OCI-LY7 (cell line): ENCODE results near the gene CDSN. TPM values are rescaled to one million over a fixed set of nuclear protein-coding genes. Genes with fewer than 3 reads are reported as not detected.

Experiments
- BruUV-seq: library from RNA; stranded (reverse); fragments of 400-500 nt; replicated peaks from 2 replicates; lab custom pipeline; 2021; lab: Mats Ljungman, UMichigan
- CTCF ChIA-PET: fragments of 300-600 bp; sonication (Branson Sonifier 250); formaldehyde crosslinking; loops from one replicate; lab custom pipeline; 2022; ENCODE audit warnings: antibody characterized with exemption; ENCODE audit not compliant: unreplicated experiment; lab: Charles Lee
- POLR2A ChIA-PET: fragments of 300-600 bp; sonication (Branson Sonifier 250); formaldehyde crosslinking; loops from one replicate; lab custom pipeline; 2022; ENCODE audit warnings: antibody characterized with exemption; lab: Charles Lee
- DNase-seq: peaks from one replicate; pipeline ENCODE4 v3.0.0-alpha.2; 2015; ENCODE audit warnings: low spot score
- H2AFZ ChIP-seq: fragments of 200-600 bp; sonication (generic), shearing (Covaris generic); 2 replicates; pipeline ENCODE4 v1.6.1; 2014; ENCODE audit warnings: mild to moderate bottlenecking, antibody characterized with exemption, low read length, moderate library complexity
- H3K27ac ChIP-seq: fragments of 200-600 bp; sonication (generic); 2 replicates; pipeline ENCODE4 v1.5.1; 2014; ENCODE audit warnings: mixed run types, low read depth, mild to moderate bottlenecking, moderate library complexity, low read length, inconsistent platforms; ENCODE audit not compliant: poor library complexity, severe bottlenecking
- H3K36me3 ChIP-seq: fragments of 200-600 bp; sonication (generic); 2 replicates; pipeline ENCODE4 v1.6.1; 2014; ENCODE audit warnings: mild to moderate bottlenecking, antibody characterized with exemption, low read length, moderate library complexity, mixed read lengths; ENCODE audit not compliant: insufficient read depth
- H3K4me1 ChIP-seq: fragments of 200-600 bp; sonication (generic); 2 replicates; pipeline ENCODE4 v1.5.1; 2014; ENCODE audit warnings: mild to moderate bottlenecking, low read length; ENCODE audit not compliant: insufficient read depth, poor library complexity, severe bottlenecking
- H3K4me2 ChIP-seq: fragments of 200-600 bp; sonication (generic); 2 replicates; pipeline ENCODE4 v1.6.1; 2014; ENCODE audit warnings: mild to moderate bottlenecking, low read length
- H3K4me3 ChIP-seq: fragments of 200-600 bp; sonication (generic); 2 replicates; pipeline ENCODE4 v1.5.1; 2014; ENCODE audit warnings: mild to moderate bottlenecking, low read depth, low read length; ENCODE audit not compliant: poor library complexity, severe bottlenecking
- H3K79me2 ChIP-seq: fragments of 200-600 bp; sonication (generic); 2 replicates; pipeline ENCODE4 v1.6.1; 2016; ENCODE audit warnings: low read depth, mild to moderate bottlenecking, low read length, moderate library complexity, mixed read lengths; ENCODE audit not compliant: insufficient read depth
- H3K9me2 ChIP-seq: fragments of 200-600 bp; sonication (generic); 2 replicates; pipeline ENCODE4 v1.6.1; 2016; ENCODE audit warnings: mild to moderate bottlenecking, low read length, mixed read lengths; ENCODE audit not compliant: insufficient read depth
- H3K9me3 ChIP-seq: fragments of 200-600 bp; sonication (generic); 2 replicates; pipeline ENCODE4 v1.6.1; 2014; ENCODE audit warnings: mild to moderate bottlenecking, mixed run types, low read length, mixed read lengths
- H4K20me1 ChIP-seq: fragments of 200-600 bp; sonication (generic); 2 replicates; pipeline ENCODE4 v1.6.1; 2014; ENCODE audit warnings: mild to moderate bottlenecking, antibody characterized with exemption, low read length, moderate library complexity, mixed read lengths; ENCODE audit not compliant: insufficient read depth
- EZH2phosphoT487 ChIP-seq: fragments of 200-600 bp; sonication (generic); IDR thresholded peaks from 2 replicates; pipeline ENCODE4 v1.6.1; 2018; ENCODE audit warnings: low read depth, borderline replicate concordance, mild to moderate bottlenecking, mixed run types, antibody characterized with exemption, low read length, moderate library complexity, mixed read lengths
- intact Hi-C: fragments of 100-400 bp; cut with micrococcal nuclease; formaldehyde crosslinking; loops from one replicate; pipeline ENCODE4 v1.10.0; 2022; ENCODE audit not compliant: unreplicated experiment
- total RNA-seq, 2 experiments: library from RNA; depleted of rRNA in 1 of 2; stranded (reverse); fragments of >200 nt in 1 of 2; shearing (Covaris generic) in 1 of 2; gene quantifications; 2 replicates each; pipeline ENCODE4 v1.2.3, GENCODE V29; 2014 to 2022
- TF ChIP-seq, protein P1 (sequence below): fragments of 200-600 bp; sonication (generic); conservative IDR thresholded peaks from 2 replicates; pipeline ENCODE4 v1.5.1; 2014; ENCODE audit warnings: mild to moderate bottlenecking, antibody characterized with exemption, low read length, moderate library complexity, mixed read lengths

The CDSN gene
- total RNA-seq, 2 experiments from 2014 or later = not detected

DNA sequence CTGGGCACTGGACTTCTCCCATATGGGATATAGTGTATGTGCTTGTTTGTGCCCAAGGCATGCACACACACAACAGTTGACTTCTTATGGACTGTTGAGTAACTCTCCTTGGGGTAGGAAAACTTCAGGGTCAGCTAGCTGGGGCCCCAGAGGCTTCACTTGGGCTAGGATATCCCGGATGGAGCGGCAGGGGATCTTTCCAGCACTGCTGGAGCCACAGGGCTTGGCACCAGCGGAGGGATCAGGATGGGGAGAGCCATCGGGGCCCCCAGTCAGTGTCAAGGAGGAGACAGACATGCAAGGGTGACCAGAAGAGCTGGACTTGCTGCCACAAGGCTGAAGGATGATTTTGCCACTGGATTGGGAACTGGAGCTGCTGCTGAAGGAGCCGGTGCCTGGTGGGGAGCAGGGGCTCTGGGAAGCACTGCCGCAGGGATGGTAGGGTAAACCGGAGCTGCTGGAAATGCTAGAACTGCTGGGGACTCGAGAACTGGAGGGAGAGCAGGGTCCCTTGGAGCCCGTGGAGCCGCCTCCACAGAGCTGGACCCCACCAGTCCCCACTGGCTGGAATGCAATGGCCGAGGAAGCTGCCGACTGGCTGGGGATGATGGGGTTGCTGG, 4.2 kb downstream of the CDSN start:
- Histone ChIP-seq H3K79me2 (no peaks in the 10 kb centered on the region), H3K9me2 (no peaks in the 10 kb centered on the region), H4K20me1 (no peaks in the 10 kb centered on the region), H3K36me3 (no peaks in the 10 kb centered on the region), H3K4me1 (no peaks in the 10 kb centered on the region), H3K27ac (no peak overlapping the region), H3K4me2 (no peak overlapping the region), H3K4me3 (no peak overlapping the region), H2AFZ (no peak overlapping the region), H3K9me3 (no peaks in the 10 kb centered on the region)
- TF ChIP-seq, protein P1, sequence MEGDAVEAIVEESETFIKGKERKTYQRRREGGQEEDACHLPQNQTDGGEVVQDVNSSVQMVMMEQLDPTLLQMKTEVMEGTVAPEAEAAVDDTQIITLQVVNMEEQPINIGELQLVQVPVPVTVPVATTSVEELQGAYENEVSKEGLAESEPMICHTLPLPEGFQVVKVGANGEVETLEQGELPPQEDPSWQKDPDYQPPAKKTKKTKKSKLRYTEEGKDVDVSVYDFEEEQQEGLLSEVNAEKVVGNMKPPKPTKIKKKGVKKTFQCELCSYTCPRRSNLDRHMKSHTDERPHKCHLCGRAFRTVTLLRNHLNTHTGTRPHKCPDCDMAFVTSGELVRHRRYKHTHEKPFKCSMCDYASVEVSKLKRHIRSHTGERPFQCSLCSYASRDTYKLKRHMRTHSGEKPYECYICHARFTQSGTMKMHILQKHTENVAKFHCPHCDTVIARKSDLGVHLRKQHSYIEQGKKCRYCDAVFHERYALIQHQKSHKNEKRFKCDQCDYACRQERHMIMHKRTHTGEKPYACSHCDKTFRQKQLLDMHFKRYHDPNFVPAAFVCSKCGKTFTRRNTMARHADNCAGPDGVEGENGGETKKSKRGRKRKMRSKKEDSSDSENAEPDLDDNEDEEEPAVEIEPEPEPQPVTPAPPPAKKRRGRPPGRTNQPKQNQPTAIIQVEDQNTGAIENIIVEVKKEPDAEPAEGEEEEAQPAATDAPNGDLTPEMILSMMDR = no peak
- no peak for TF ChIP-seq EZH2phosphoT487
- POLR2A ChIA-PET = interaction anchor here (0.7 kb wide), 2 partner anchors 16 to 459 kb away, joined by 3 read pairs; partner anchors contain the start of gene TNF
- intact Hi-C loops = no loop called here
- DNase-seq = no peak
- BruUV-seq = no TSS peak
- CTCF ChIA-PET = no interaction called here

DNA sequence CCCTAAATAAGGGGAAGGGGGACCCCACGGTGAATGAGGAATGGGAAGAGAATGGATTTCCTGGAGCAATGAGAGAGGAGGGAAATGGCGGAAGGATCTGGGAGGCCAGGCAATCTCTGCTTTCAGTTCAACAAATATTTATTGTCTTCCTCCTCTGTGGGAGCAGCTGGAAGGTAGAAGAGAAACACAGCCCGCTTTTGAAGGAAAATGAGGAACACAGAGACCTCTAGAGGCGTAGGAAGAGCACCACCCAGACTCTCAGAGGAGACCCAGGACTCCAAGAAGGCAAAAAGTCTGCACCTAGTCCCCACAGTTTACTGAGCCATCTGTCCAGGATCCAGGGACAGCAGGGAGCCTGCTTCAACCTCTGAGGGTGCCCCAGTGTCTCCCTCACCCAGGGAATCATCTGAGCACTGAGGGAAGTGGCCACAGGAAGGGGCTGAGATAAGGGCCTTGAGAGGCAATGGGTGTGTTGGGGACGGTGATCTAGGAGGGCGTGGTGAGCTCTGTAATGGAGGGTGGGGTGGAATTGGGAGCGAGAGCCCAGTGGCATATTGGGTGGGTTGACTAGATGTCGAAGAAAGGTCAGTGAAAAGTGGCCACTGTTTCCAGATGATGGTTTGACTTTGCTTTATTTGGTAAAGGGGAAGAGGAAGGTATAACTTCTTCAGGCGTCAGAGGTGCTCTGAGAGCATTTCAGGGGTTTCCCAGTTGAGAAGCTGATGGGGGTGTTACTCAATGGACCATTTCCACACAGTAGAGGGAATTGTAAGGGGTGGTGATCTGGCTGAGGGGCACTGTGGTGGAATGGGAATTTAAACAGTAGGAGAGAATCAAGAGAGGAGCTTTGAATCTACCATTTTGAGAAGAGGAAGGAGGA, 5.0 kb downstream of the CDSN start:
- CTCF ChIA-PET = interaction anchor here (0.5 kb wide), 2 partner anchors 197 to 735 kb away, joined by 3 to 12 read pairs; no protein-coding TSS in a partner anchor
- no peaks in the 10 kb centered on the region for H3K4me1 ChIP-seq

More for the DNA sequence above, 5.0 kb downstream of the CDSN start:
- no peaks in the 10 kb centered on the region for H4K20me1 ChIP-seq
- no peak overlapping the region for H2AFZ ChIP-seq
- no peak for DNase-seq
- no peaks in the 10 kb centered on the region for H3K9me2 ChIP-seq
- BruUV-seq = no TSS peak
- H3K79me2 ChIP-seq = no peaks in the 10 kb centered on the region
- H3K9me3 ChIP-seq = no peaks in the 10 kb centered on the region
- intact Hi-C loops = no loop called here
- no peak for TF ChIP-seq EZH2phosphoT487
- TF ChIP-seq, protein P1 = peak; percentile 37; the same call in 1 of the 2 replicates
- no peak overlapping the region for H3K4me3 ChIP-seq
- no peak overlapping the region for H3K4me2 ChIP-seq
- no peak overlapping the region for H3K27ac ChIP-seq
- no peaks in the 10 kb centered on the region for H3K36me3 ChIP-seq
- POLR2A ChIA-PET = interaction anchor here (0.7 kb wide), 2 partner anchors 16 to 460 kb away, joined by 3 read pairs; partner anchors contain the start of gene TNF
